Dendritic cell treated with granulocyte-macrophage colony-stimulating factor and Interleukin-4, amounts not matched to agents 40 ng/mL and 50 ng/mL, for 4 days (primary cell): Measurements from ENCODE around the gene CCDC110.

Experiments used
- H3K27ac Mint-ChIP-seq: one replicate; pipeline ENCODE4 v1.8.0; 2022; ENCODE audit warnings: mild to moderate bottlenecking, mixed read lengths
- H3K27me3 Mint-ChIP-seq: one replicate; pipeline ENCODE4 v1.8.0; 2022; ENCODE audit warnings: mild to moderate bottlenecking, mixed read lengths
- H3K36me3 Mint-ChIP-seq: one replicate; pipeline ENCODE4 v1.8.0; 2022; ENCODE audit warnings: low read depth, mixed read lengths
- H3K4me1 Mint-ChIP-seq: one replicate; pipeline ENCODE4 v1.8.0; 2022; ENCODE audit warnings: low read depth, mixed read lengths
- H3K4me3 Mint-ChIP-seq: one replicate; pipeline ENCODE4 v1.8.0; 2022; ENCODE audit warnings: mild to moderate bottlenecking, moderate library complexity, mixed read lengths
- H3K9me3 Mint-ChIP-seq: one replicate; pipeline ENCODE4 v1.8.0; 2022; ENCODE audit warnings: mixed read lengths
- intact Hi-C: fragments of 100-400 bp; cut with micrococcal nuclease; formaldehyde crosslinking; loops from one replicate; pipeline ENCODE4 v1.15.0; 2022

CCDC110 gene

GRCh38 chr4:185465707-185466106 lies 5.8 kb downstream of the CCDC110 start:
- Mint-ChIP-seq H3K27ac (no peak overlapping the region), H3K27me3 (peaks cover 58% of the 10 kb centered on the region), H3K9me3 (peaks cover 6% of the 10 kb centered on the region), H3K4me3 (no peak overlapping the region), H3K4me1 (no peaks in the 10 kb centered on the region), H3K36me3 (no peaks in the 10 kb centered on the region)
- intact Hi-C loops, result no loop called here

GRCh38 chr4:185464887-185465286 lies 6.6 kb downstream of the CCDC110 start:
- Mint-ChIP-seq H3K36me3 (no peaks in the 10 kb centered on the region), H3K9me3 (peaks cover 6% of the 10 kb centered on the region), H3K4me1 (no peaks in the 10 kb centered on the region), H3K27ac (no peak overlapping the region), H3K27me3 (peaks cover 54% of the 10 kb centered on the region), H3K4me3 (no peak overlapping the region)
- intact Hi-C loops, result no loop called here

- intact Hi-C loops, result no loop called here
- no peak overlapping the region for H3K4me3 Mint-ChIP-seq
- H3K27me3 Mint-ChIP-seq, result peaks cover 54% of the 10 kb centered on the region
- no peak overlapping the region for H3K27ac Mint-ChIP-seq
- H3K9me3 Mint-ChIP-seq, result peaks cover 6% of the 10 kb centered on the region
- H3K36me3 Mint-ChIP-seq, result no peaks in the 10 kb centered on the region
- H3K4me1 Mint-ChIP-seq, result no peaks in the 10 kb centered on the region
Observed at GRCh38 chr4:185464183-185464582, 7.3 kb downstream of the CCDC110 start.

GRCh38 chr4:185463541-185463940 lies 8.0 kb downstream of the CCDC110 start:
- H3K27me3 Mint-ChIP-seq, result peaks cover 52% of the 10 kb centered on the region

GRCh38 chr4:185461565-185461964 lies 10.0 kb downstream of the CCDC110 start:
- H3K27ac Mint-ChIP-seq, result no peak overlapping the region
- intact Hi-C loops, result no loop called here
- no peaks in the 10 kb centered on the region for H3K36me3 Mint-ChIP-seq
- H3K27me3 Mint-ChIP-seq, result peaks cover 47% of the 10 kb centered on the region
- H3K4me3 Mint-ChIP-seq, result no peak overlapping the region
- H3K4me1 Mint-ChIP-seq, result no peaks in the 10 kb centered on the region
- H3K9me3 Mint-ChIP-seq, result no peaks in the 10 kb centered on the region

More at GRCh38 chr4:185463541-185463940, 8.0 kb downstream of the CCDC110 start:
- H3K4me3 Mint-ChIP-seq, result no peak overlapping the region
- no peaks in the 10 kb centered on the region for H3K36me3 Mint-ChIP-seq
- no peak overlapping the region for H3K27ac Mint-ChIP-seq
- no peaks in the 10 kb centered on the region for H3K4me1 Mint-ChIP-seq
- no peaks in the 10 kb centered on the region for H3K9me3 Mint-ChIP-seq
- intact Hi-C loops, result no loop called here

- Mint-ChIP-seq H3K9me3 (no peaks in the 10 kb centered on the region), H3K4me3 (no peak overlapping the region), H3K27ac (no peak overlapping the region), H3K4me1 (no peaks in the 10 kb centered on the region), H3K36me3 (no peaks in the 10 kb centered on the region), H3K27me3 (peaks cover 34% of the 10 kb centered on the region)
- intact Hi-C loops, result no loop called here
Observed at GRCh38 chr4:185457136-185457535, 14.4 kb downstream of the CCDC110 start.

GRCh38 chr4:185456131-185456530 lies 15.4 kb downstream of the CCDC110 start:
- H3K27me3 Mint-ChIP-seq, result peaks cover 28% of the 10 kb centered on the region
- H3K9me3 Mint-ChIP-seq, result no peaks in the 10 kb centered on the region
- no peak overlapping the region for H3K27ac Mint-ChIP-seq
- H3K4me1 Mint-ChIP-seq, result no peaks in the 10 kb centered on the region
- no peak overlapping the region for H3K4me3 Mint-ChIP-seq
- H3K36me3 Mint-ChIP-seq, result no peaks in the 10 kb centered on the region
- intact Hi-C loops, result no loop called here

GRCh38 chr4:185445209-185445608 lies 26.3 kb downstream of the CCDC110 start:
- intact Hi-C loops, result no loop called here
- no peak overlapping the region for H3K27ac Mint-ChIP-seq
- no peak overlapping the region for H3K4me3 Mint-ChIP-seq
- no peaks in the 10 kb centered on the region for H3K9me3 Mint-ChIP-seq
- H3K27me3 Mint-ChIP-seq, result peaks cover 9% of the 10 kb centered on the region
- no peaks in the 10 kb centered on the region for H3K36me3 Mint-ChIP-seq
- no peaks in the 10 kb centered on the region for H3K4me1 Mint-ChIP-seq

- no peaks in the 10 kb centered on the region for H3K9me3 Mint-ChIP-seq
- H3K27me3 Mint-ChIP-seq, result peaks cover 5% of the 10 kb centered on the region
- no peaks in the 10 kb centered on the region for H3K4me1 Mint-ChIP-seq
- no peak overlapping the region for H3K27ac Mint-ChIP-seq
- H3K4me3 Mint-ChIP-seq, result no peak overlapping the region
- intact Hi-C loops, result no loop called here
- H3K36me3 Mint-ChIP-seq, result no peaks in the 10 kb centered on the region
Observed at GRCh38 chr4:185441479-185441878, 30.1 kb downstream of the CCDC110 start.

- Mint-ChIP-seq H3K4me1 (no peaks in the 10 kb centered on the region), H3K4me3 (no peak overlapping the region), H3K27ac (no peak overlapping the region), H3K27me3 (peaks cover 12% of the 10 kb centered on the region), H3K9me3 (no peaks in the 10 kb centered on the region), H3K36me3 (no peaks in the 10 kb centered on the region)
- intact Hi-C loops, result no loop called here
Observed at GRCh38 chr4:185437809-185438208, 33.7 kb downstream of the CCDC110 start.

GRCh38 chr4:185435466-185435865 lies 36.1 kb downstream of the CCDC110 start:
- Mint-ChIP-seq H3K27me3 (peaks cover 18% of the 10 kb centered on the region), H3K27ac (no peak overlapping the region), H3K9me3 (no peaks in the 10 kb centered on the region)

GRCh38 chr4:185429660-185430059 lies 41.9 kb downstream of the CCDC110 start:
- Mint-ChIP-seq H3K27ac (no peak overlapping the region), H3K4me3 (no peak overlapping the region), H3K9me3 (no peaks in the 10 kb centered on the region), H3K36me3 (peaks cover 11% of the 10 kb centered on the region), H3K27me3 (peaks cover 40% of the 10 kb centered on the region), H3K4me1 (peaks cover 12% of the 10 kb centered on the region)
- intact Hi-C loops, result loop anchor here (10.0 kb wide), 1 partner anchor 225 kb away; the partner anchor contains the start of genes CFAP97 and SNX25

More at GRCh38 chr4:185435466-185435865, 36.1 kb downstream of the CCDC110 start:
- H3K4me1 Mint-ChIP-seq, result no peaks in the 10 kb centered on the region
- no peak overlapping the region for H3K4me3 Mint-ChIP-seq
- intact Hi-C loops, result no loop called here
- no peaks in the 10 kb centered on the region for H3K36me3 Mint-ChIP-seq

- H3K9me3 Mint-ChIP-seq, result no peaks in the 10 kb centered on the region
- no peak overlapping the region for H3K4me3 Mint-ChIP-seq
- no peak overlapping the region for H3K27ac Mint-ChIP-seq
- peaks cover 36% of the 10 kb centered on the region for H3K27me3 Mint-ChIP-seq
- intact Hi-C loops, result loop anchor here (10.0 kb wide), 1 partner anchor 222 kb away; the partner anchor contains the start of genes CFAP97 and SNX25
- H3K4me1 Mint-ChIP-seq, result peaks cover 27% of the 10 kb centered on the region
- peaks cover 20% of the 10 kb centered on the region for H3K36me3 Mint-ChIP-seq
Observed at GRCh38 chr4:185426960-185427688, 44.4 kb downstream of the CCDC110 start.

- intact Hi-C loops, result loop anchor here (1.0 to 10.0 kb wide), 4 partner anchors 15 to 221 kb away; partner anchors contain the start of genes ANKRD37, CCDC110, CFAP97 and SNX25
- H3K27ac Mint-ChIP-seq, result peak within 1 kb of the TSS; percentile 94
- H3K4me1 Mint-ChIP-seq, result peaks cover 36% of the 10 kb centered on the region
- peaks cover 28% of the 10 kb centered on the region for H3K27me3 Mint-ChIP-seq
- no peaks in the 10 kb centered on the region for H3K9me3 Mint-ChIP-seq
- peaks cover 30% of the 10 kb centered on the region for H3K36me3 Mint-ChIP-seq
- peak within 1 kb of the TSS; percentile 79 for H3K4me3 Mint-ChIP-seq
Observed at GRCh38 chr4:185425647-185426352, 45.7 kb downstream of the CCDC110 start, which contains the start of gene UFSP2. Gene UFSP2 (minus strand): TSS chr4:185425964. CDS start chr4:185425868, 96 bp downstream.
